Uterus (tissue), 4 donors: ENCODE measurements around the gene MAP3K5. TPM values are rescaled to one million over a fixed set of nuclear protein-coding genes. Genes with fewer than 3 reads are reported as not detected.

ENCODE experiments used
- DNase-seq, 2 donors: peaks; one replicate each; pipeline ENCODE4 v3.0.0-alpha.2; 2019 to 2020
- H3K27ac ChIP-seq, 2 donors: fragments of 200-600 bp; sonication (generic); 1 replicate in 1 of 2; 2 replicates in 1 of 2; pipeline ENCODE4 v1.5.1; 2016 to 2018
- H3K27me3 ChIP-seq, 2 donors: fragments of 200-600 bp; sonication (generic); one replicate each; pipeline ENCODE4 v1.5.1; 2018 to 2019; ENCODE audit warnings: control low read depth in 1 of 2
- H3K36me3 ChIP-seq, 2 donors: fragments of 200-600 bp; sonication (generic); one replicate each; pipeline ENCODE4 v1.5.1; 2019; ENCODE audit warnings: control low read depth in 1 of 2
- H3K4me1 ChIP-seq, 2 donors: fragments of 200-600 bp; sonication (generic); one replicate each; pipeline ENCODE4 v1.5.1; 2018 to 2019; ENCODE audit warnings: control low read depth in 1 of 2
- H3K4me3 ChIP-seq, 2 donors: fragments of 200-600 bp; sonication (generic); 1 replicate in 1 of 2; 2 replicates in 1 of 2; pipeline ENCODE4 v1.5.1; 2018 to 2019; ENCODE audit warnings: mild to moderate bottlenecking in 1 of 2
- H3K9me3 ChIP-seq, 2 donors: fragments of 200-600 bp; sonication (generic); one replicate each; pipeline ENCODE4 v1.5.1; 2019; ENCODE audit warnings: control low read depth in 1 of 2
- CTCF ChIP-seq, 4 experiments: fragments of 200-600 bp in 2 of 4; fragments of 450-650 bp in 2 of 4; sonication (generic) in 2 of 4; IDR thresholded peaks; one replicate each; pipeline ENCODE4 v1.5.1; 2016 to 2019; ENCODE audit warnings: antibody characterized with exemption in 4 of 4, mild to moderate bottlenecking in 2 of 4, moderate library complexity in 1 of 4
- POLR2A ChIP-seq, 2 donors: fragments of 450-650 bp; IDR thresholded peaks; one replicate each; pipeline ENCODE4 v1.6.1; 2016; ENCODE audit warnings: antibody characterized with exemption in 2 of 2, mild to moderate bottlenecking in 1 of 2, moderate library complexity in 1 of 2
- intact Hi-C: fragments of 100-400 bp; cut with DNase I; formaldehyde crosslinking; loops from one replicate; pipeline ENCODE4 v1.15.1; 2023; ENCODE audit warnings: low total_unique reads
- total RNA-seq, 4 donors: library from RNA; depleted of rRNA in 3 of 4; stranded (reverse); fragments of >200 nt in 3 of 4; gene quantifications; one replicate each; pipeline versions ENCODE4 v1.1.0 to v1.2.4, GENCODE V29; 2014 to 2023
- donor health status: DM: yes; HTN: yes; CAD: no.

Gene MAP3K5
- total RNA-seq, 4 donors from 2014 or later: 9.5 to 67.1 (median 15.4) TPM

GRCh38 chr6:136749359-136749997, 42.8 kb downstream of the MAP3K5 start:
- Histone ChIP-seq H3K9me3 (no peaks in the 10 kb centered on the region), H3K4me1 (peaks cover 0 to 8% of the 10 kb centered on the region in 2 donors), H3K4me3 (no peak overlapping the region), H3K27me3 (no peaks in the 10 kb centered on the region), H3K27ac (no peak overlapping the region), H3K36me3 (no peaks in the 10 kb centered on the region)
- TF ChIP-seq POLR2A (IDR thresholded peaks at IDR 0.05): no peak
- TF ChIP-seq CTCF (IDR thresholded peaks at IDR 0.05): no peak
- DNase-seq: no peak
- intact Hi-C loops: no loop called here

- intact Hi-C loops: no loop called here
- no peak for TF ChIP-seq POLR2A (IDR thresholded peaks at IDR 0.05)
- no peak for TF ChIP-seq CTCF (IDR thresholded peaks at IDR 0.05)
- no peaks in the 10 kb centered on the region for H3K9me3 ChIP-seq
- no peak overlapping the region for H3K4me3 ChIP-seq
- H3K27ac ChIP-seq: no peak overlapping the region
- no peak for DNase-seq
- no peaks in the 10 kb centered on the region for H3K27me3 ChIP-seq
- H3K4me1 ChIP-seq: peaks cover 0 to 8% of the 10 kb centered on the region in 2 donors
- no peaks in the 10 kb centered on the region for H3K36me3 ChIP-seq
Measured at GRCh38 chr6:136747507-136747906, 44.8 kb downstream of the MAP3K5 start.

- Histone ChIP-seq H3K9me3 (no peaks in the 10 kb centered on the region), H3K4me1 (peaks cover 0 to under 1% of the 10 kb centered on the region in 2 donors), H3K27ac (no peak overlapping the region), H3K4me3 (no peak overlapping the region), H3K27me3 (no peaks in the 10 kb centered on the region), H3K36me3 (no peaks in the 10 kb centered on the region)
- intact Hi-C loops: no loop called here
- TF ChIP-seq CTCF (IDR thresholded peaks at IDR 0.05) (no peak), POLR2A (IDR thresholded peaks at IDR 0.05) (no peak)
- DNase-seq: no peak
Measured at GRCh38 chr6:136745300-136745699, 47.0 kb downstream of the MAP3K5 start.

- Histone ChIP-seq H3K36me3 (no peaks in the 10 kb centered on the region), H3K4me3 (no peak overlapping the region), H3K4me1 (no peaks in the 10 kb centered on the region), H3K27ac (no peak overlapping the region), H3K27me3 (no peaks in the 10 kb centered on the region), H3K9me3 (no peaks in the 10 kb centered on the region)
- TF ChIP-seq CTCF (IDR thresholded peaks at IDR 0.05) (no peak), POLR2A (IDR thresholded peaks at IDR 0.05) (no peak)
- DNase-seq: no peak
- intact Hi-C loops: no loop called here
Measured at GRCh38 chr6:136744889-136745288, 47.4 kb downstream of the MAP3K5 start.

GRCh38 chr6:136742125-136742524, 50.2 kb downstream of the MAP3K5 start:
- H3K27ac ChIP-seq: no peak overlapping the region
- no peak overlapping the region for H3K4me3 ChIP-seq
- H3K4me1 ChIP-seq: peaks cover 5 to 8% of the 10 kb centered on the region in 2 donors
- no peaks in the 10 kb centered on the region for H3K27me3 ChIP-seq
- intact Hi-C loops: no loop called here
- TF ChIP-seq POLR2A (IDR thresholded peaks at IDR 0.05) (no peak), CTCF (IDR thresholded peaks at IDR 0.05) (no peak)
- H3K36me3 ChIP-seq: no peaks in the 10 kb centered on the region
- DNase-seq: no peak
- no peaks in the 10 kb centered on the region for H3K9me3 ChIP-seq
